Measurements from ENCODE around the gene TAMM41. TPM values are rescaled to one million over a fixed set of nuclear protein-coding genes. Genes with fewer than 3 reads are reported as not detected.
"Not testable (repeated sequence)": the region's sequence is repeated elsewhere in the genome, so short reads cannot be mapped to it uniquely, and the experiment has no call there.

TAMM41 gene
- total RNA-seq, 1 donor from 2014 or later, result 10.2 TPM

- FAIRE-seq (no peak), DNase-seq (ENCODE audit: low spot score in 2 of 2) (no peak)
These were observed 28.7 kb downstream of the TAMM41 start for GRCh38 chr3:11818033-11818432.

DNA sequence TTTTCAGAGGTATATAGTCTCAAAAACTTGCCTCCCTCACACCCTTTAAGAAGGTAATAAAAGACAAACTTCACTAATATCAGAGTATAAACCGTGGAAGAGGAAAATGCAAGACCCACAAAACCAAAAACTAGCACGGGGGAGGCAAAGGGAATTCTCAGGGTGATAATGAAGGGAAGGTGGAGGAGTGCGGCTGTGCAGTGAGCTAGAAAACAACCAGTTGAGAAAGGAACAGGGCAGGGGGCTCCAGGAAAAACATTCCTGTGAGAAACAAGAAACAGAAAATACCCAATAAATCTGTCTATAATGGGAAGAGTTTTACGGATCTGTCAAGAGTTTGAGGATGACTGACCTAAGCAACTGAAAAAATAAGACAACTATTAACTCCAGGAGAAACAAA lies 31.6 kb downstream of the TAMM41 start:
- DNase-seq (ENCODE audit: low spot score in 2 of 2) (no peak), FAIRE-seq (no peak)

DNA sequence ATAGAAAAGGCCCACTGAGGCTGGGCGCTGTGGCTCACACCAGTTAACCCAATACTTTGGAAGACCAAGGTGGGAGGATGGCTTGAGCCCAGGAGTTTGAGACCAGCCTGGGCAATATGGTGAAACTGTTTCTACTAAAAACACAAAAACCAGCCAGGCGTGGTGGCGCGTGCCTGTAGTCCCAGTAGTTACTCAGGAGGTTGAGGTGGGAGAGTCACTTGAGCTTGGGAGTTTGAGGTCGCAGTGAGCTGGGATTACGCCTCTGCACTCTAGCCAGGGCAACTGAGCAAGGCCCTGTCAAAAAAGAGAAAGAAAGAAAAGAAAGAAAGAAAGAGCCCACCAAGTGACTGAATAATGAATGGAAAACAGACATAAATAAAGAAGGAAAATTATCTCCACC lies 32.0 kb downstream of the TAMM41 start:
- FAIRE-seq, result no peak
- no peak for DNase-seq (ENCODE audit: low spot score in 2 of 2)

DNA sequence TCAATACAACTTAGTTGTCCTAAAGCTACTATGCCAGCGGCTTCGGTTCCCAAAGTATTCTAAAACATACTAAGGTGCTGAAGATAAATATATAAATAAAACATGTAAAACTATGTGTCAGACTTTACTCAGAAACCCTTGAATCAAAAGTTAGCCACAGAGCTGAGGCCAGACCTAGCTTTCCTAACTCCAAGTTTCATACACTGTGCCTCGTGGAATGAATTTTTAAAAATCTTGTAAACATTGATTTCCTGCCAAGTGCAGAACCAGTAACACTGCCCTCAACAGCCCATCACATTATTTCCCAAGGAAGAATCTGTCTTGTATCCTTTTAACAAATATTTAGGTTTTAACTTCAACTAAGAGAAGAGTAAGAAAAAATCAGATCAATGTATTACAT lies 36.4 kb downstream of the TAMM41 start:
- no peak for DNase-seq (ENCODE audit: low spot score in 2 of 2)
- no peak for FAIRE-seq

- no peak for DNase-seq (ENCODE audit: low spot score in 2 of 2)
- no peak for FAIRE-seq
These were observed 38.5 kb downstream of the TAMM41 start for GRCh38 chr3:11808231-11808630.

- DNase-seq (ENCODE audit: low spot score in 2 of 2) (no peak), FAIRE-seq (no peak)
These were observed 39.0 kb downstream of the TAMM41 start for GRCh38 chr3:11807686-11808085.

GRCh38 chr3:11805716-11806115 lies 41.0 kb downstream of the TAMM41 start:
- FAIRE-seq (no peak), DNase-seq (ENCODE audit: low spot score in 2 of 2) (no peak)

DNA sequence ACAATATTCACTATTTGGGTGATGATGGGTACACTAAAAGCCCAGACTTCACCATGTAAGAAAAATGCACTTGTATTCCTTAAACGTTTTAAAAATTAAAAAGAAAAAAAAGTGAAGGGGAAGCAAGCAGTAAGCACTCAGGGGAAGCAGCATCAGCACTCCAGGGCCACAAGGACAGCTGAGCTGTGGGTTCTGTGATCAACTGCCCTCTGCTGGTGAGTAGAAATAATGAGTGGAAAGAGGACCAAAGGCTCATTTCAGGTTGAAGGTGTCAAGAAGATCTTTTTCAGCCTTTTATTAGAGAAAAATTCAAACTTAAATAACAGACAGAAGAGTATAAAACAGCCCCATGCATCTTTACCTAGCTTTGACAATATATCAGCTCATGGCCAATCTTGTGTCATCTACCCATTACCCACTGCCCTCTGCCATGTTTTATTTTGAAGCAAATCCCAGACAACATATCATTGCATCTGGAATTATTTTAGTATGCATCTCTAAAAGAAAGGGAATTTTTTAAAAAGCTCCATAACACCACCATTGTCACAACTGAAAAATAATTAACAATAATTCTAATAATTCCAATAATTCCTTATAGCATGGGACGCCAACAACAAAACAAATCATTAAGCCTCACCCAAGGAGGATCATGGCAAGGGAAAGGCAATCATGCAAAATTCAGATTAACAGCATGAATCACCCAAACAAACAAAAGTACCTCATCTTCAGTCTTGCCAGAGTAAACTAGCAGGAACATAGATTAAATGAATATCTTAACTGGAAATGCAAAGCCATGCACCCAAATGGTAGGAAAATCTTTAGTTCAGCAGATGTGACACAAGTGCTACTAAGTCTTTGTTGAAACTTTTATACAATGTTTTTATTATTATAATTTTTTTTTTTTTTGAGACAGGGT lies 42.5 kb downstream of the TAMM41 start:
- DNase-seq (ENCODE audit: low spot score in 2 of 2) (peak; percentile 19 to 41), FAIRE-seq (no peak)

- no peak for FAIRE-seq
- no peak for DNase-seq (ENCODE audit: low spot score in 2 of 2)
These were observed 46.9 kb downstream of the TAMM41 start for GRCh38 chr3:11799791-11800190.

DNA sequence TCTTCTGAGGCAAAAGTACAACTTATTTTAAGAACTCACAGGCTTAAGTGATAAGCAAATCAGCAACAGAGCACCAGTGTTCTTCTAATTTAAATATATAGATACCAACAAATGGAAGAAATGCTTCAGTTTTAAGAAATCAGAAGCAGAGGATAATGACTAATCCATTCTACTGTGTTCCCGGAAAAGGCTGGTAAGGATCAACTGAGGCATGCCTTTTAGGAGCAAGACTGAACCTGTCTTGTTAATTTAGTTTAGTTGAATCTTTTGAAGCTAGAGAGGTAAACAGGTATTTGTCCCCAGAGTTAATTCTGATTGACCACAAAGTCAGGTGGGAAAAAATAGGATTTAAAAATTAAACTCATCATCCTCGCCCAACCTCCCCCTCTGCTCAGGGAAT lies 51.8 kb downstream of the TAMM41 start:
- DNase-seq (ENCODE audit: low spot score in 2 of 2), result no peak
- no peak for FAIRE-seq

DNA sequence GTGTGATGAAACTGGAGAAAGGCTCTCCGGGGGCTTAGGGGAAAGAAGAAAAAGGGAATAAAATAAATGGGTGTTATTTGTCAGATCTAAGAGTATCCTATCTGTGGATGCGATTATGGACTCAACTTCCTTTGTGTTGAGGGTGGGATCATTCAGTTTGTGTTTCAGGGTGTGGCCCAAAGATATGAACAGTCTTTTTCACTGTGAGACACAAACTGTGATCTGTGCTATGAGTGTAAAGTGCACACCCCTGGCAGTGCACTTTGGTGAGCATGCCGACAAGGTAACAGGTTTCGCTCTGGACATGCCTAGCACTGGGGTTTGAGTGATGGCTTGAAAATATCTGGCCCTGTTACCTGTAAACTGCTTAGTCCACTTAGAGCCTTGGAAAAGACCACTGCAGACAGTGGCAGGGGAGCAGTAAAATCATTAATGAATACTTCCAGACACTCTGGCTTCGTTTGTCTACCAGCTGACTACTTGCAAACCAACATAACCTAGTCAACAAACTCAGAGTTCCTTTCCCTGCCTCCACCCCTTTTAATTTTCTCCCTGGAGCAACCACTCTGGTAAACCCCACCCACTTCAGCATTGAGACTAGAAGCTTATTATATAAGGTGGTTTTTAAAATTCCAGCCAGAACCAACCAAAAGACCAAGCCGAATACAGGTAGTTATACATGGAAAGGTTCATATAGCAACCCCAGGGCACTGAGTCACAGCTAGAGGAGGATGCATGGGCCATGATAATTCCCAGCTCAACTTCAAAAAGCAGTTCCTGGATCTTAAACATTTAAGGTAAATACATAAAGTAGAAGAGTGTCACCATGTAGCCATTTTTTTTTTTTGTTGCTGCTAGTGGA lies 55.1 kb downstream of the TAMM41 start:
- FAIRE-seq, result no peak
- DNase-seq (ENCODE audit: low spot score in 2 of 2), result no peak

GRCh38 chr3:11789412-11789811 lies 57.3 kb downstream of the TAMM41 start:
- DNase-seq (ENCODE audit: low spot score in 2 of 2) (no peak), FAIRE-seq (no peak)

DNA sequence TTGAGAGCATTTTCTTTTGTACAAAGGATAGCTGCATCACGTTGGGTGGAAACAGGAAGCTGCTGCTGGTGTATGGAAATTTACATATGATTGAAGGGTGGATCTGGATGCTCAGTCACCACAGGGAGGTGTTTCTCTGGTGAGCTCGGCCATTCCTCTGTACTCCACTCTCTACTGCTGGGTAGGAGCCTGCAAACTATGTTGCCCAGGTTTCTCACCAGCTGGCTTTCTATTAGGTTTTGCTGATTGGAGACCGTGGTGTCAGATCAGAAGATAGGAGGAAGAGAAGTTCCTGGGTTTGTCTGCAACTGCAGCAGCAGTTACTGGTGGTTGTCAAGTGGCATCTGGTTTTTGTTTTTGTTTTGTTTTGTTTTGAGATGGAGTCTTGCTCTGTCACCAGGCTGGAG lies 61.7 kb downstream of the TAMM41 start:
- FAIRE-seq (no peak), DNase-seq (ENCODE audit: low spot score in 2 of 2) (no peak)

DNA sequence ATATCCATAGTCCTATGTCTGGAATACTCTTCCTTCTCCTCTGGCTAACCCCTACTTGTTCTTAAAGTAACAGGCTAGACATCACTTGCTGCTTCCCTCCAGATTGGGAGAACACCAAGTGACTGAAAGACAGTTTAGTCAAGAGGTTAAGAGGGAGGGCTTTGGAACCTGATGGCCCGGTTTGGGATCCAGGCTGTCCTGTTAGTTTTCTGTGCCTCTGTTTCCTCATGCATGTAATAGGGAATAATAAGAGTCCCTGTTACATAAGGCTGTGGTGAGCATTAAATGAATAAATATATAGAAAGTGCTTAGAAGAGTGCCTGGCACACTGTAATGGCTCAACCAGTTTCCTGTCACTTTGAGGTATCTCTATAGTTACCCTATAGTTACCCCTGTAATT lies 66.3 kb downstream of the TAMM41 start:
- DNase-seq (ENCODE audit: low spot score in 2 of 2) (no peak), FAIRE-seq (no peak)

- DNase-seq (ENCODE audit: low spot score in 2 of 2), result no peak
- no peak for FAIRE-seq
These were observed 67.1 kb downstream of the TAMM41 start for GRCh38 chr3:11779626-11780025.

DNA sequence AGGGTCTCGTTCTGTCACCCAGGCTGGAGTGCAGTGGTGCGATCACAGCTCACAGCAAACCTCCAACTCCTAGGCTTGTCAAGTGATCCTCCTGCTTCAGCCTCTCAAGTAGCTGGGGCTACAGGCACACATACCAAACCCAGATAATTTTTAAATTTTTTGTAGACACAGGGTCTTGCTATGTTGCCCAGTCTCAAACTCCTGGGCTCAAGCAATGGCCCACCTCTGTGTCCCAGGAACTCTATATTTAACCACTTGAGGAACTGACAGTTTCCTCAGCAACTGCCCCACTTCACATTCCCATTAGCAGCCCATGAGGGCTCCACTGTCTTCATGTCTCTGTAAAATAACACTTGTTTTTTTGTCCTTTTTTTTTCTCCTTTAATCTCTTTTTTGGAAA lies 68.4 kb downstream of the TAMM41 start:
- FAIRE-seq (no peak), DNase-seq (ENCODE audit: low spot score in 2 of 2) (no peak)

- DNase-seq (ENCODE audit: low spot score in 2 of 2) (no peak), FAIRE-seq (no peak)
These were observed 70.3 kb downstream of the TAMM41 start for GRCh38 chr3:11776346-11776745.

- no peak for DNase-seq (ENCODE audit: low spot score in 2 of 2)
- FAIRE-seq, result no peak
These were observed 71.2 kb downstream of the TAMM41 start for GRCh38 chr3:11775493-11775892.

DNA sequence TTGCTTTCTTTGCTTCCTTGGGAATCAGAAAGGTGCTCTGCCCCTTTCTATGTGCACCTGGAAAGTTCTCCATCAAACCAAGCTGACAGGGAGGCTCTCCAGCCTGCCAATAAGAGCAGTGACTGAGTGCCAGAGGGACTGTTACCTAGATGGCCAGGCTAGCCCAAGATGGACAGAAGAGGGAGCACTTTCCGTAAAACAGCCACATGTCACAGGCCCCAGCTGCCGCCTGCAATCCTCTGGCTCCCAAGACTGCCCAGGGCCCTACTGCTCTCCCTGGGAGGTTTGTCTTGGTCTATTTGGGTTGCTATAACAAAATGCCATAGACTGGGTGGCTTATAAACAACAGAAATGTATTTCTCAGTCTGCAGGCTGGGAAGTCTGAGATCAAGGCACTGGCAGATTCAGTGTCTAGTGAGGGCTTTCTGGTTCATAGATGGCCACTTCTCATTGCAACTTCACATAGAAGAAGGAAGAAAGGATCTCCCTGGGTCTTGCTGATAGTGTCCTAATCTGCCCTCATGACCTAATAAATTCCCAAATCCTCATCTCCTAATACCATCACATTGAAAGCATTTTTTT lies 72.3 kb downstream of the TAMM41 start:
- DNase-seq (ENCODE audit: low spot score in 2 of 2) (peak in 1 of 2 donors; percentile 42), FAIRE-seq (no peak)

DNA sequence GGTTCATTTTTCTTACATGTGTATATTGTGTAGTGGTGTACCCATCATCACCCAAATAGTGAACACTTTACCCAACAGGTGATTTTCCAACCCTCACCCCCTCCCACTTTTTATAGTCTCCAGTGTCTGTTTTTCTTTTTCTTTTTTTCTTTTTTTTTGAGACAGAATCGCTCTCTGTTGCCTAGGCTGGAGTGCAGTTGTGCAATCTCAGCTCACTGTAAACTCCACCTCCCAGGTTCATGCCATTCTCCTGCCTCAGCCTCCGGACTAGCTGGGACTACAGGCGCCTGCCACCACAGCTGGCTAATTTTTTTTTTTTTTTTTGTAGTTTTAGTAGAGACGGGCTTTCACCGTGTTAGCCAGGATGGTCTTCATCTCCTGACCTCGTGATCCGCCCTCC lies 74.8 kb downstream of the TAMM41 start:
- FAIRE-seq; DNase-seq (ENCODE audit: low spot score in 2 of 2): not testable (repeated sequence)
